ENCODE measurements around the gene OR5M11.
"Not testable (repeated sequence)": the region's sequence is repeated elsewhere in the genome, so short reads cannot be mapped to it uniquely, and the experiment has no call there.

OR5M11 gene

DNA sequence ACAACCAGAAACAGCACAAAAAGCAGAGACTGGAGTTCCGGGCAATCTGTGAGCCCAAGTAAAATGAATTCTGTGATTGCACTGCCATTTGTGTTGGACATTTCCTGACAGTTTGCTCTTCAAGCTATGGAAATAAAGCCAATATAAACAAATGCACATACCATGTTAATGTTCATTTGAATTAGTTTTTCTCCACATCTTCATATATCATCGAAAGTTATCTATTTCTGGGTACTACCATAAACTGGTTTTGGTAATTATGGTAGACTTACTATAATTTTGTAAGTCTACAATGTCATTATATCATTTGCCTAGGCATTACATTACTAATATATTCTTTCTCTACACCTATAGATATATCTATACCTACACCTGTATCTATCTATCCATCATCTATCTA lies at the start of gene OR5M11:
OR5M11 (minus strand) TSS at position 101 of the 400 bp plus-strand sequence; CDS start at position 101, 0 bp downstream.
- Histone ChIP-seq H4K20me1 (ENCODE audit: insufficient read depth, low read length) (no peaks in the 10 kb centered on the region), H3K4me3 (ENCODE audit: low read depth, low read length, poor library complexity, severe bottlenecking) (no peak within 1 kb of the TSS), H3K4me2 (ENCODE audit: low read length) (no peak within 1 kb of the TSS), H3K79me2 (ENCODE audit: insufficient read depth, low read length) (no peaks in the 10 kb centered on the region), H3K4me1 (ENCODE audit: insufficient read depth, low read length, severe bottlenecking) (no peaks in the 10 kb centered on the region), H3K9ac (ENCODE audit: low read length) (no peak within 1 kb of the TSS), H3K27me3 (ENCODE audit: insufficient read depth, low read length) (no peaks in the 10 kb centered on the region), H3F3A (ENCODE audit: insufficient read depth, low read length) (no peaks in the 10 kb centered on the region), H3K9me3 (ENCODE audit: low read length) (no peaks in the 10 kb centered on the region), H3K27ac (ENCODE audit: low read depth, low read length, poor library complexity, severe bottlenecking) (no peak within 1 kb of the TSS), H2AFZ (ENCODE audit: low read length) (no peak within 1 kb of the TSS), H3K36me3 (ENCODE audit: insufficient read depth, low read length) (no peaks in the 10 kb centered on the region), H3K9me2 (ENCODE audit: low read depth, low read length) (no peaks in the 10 kb centered on the region)
- TF ChIP-seq EZH2 (IDR thresholded peaks at IDR 0.05; ENCODE audit: borderline replicate concordance, low read length): no peak
- TF ChIP-seq, protein P1, sequence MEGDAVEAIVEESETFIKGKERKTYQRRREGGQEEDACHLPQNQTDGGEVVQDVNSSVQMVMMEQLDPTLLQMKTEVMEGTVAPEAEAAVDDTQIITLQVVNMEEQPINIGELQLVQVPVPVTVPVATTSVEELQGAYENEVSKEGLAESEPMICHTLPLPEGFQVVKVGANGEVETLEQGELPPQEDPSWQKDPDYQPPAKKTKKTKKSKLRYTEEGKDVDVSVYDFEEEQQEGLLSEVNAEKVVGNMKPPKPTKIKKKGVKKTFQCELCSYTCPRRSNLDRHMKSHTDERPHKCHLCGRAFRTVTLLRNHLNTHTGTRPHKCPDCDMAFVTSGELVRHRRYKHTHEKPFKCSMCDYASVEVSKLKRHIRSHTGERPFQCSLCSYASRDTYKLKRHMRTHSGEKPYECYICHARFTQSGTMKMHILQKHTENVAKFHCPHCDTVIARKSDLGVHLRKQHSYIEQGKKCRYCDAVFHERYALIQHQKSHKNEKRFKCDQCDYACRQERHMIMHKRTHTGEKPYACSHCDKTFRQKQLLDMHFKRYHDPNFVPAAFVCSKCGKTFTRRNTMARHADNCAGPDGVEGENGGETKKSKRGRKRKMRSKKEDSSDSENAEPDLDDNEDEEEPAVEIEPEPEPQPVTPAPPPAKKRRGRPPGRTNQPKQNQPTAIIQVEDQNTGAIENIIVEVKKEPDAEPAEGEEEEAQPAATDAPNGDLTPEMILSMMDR (IDR thresholded peaks at IDR 0.05; ENCODE audit: low read length): no peak

DNA sequence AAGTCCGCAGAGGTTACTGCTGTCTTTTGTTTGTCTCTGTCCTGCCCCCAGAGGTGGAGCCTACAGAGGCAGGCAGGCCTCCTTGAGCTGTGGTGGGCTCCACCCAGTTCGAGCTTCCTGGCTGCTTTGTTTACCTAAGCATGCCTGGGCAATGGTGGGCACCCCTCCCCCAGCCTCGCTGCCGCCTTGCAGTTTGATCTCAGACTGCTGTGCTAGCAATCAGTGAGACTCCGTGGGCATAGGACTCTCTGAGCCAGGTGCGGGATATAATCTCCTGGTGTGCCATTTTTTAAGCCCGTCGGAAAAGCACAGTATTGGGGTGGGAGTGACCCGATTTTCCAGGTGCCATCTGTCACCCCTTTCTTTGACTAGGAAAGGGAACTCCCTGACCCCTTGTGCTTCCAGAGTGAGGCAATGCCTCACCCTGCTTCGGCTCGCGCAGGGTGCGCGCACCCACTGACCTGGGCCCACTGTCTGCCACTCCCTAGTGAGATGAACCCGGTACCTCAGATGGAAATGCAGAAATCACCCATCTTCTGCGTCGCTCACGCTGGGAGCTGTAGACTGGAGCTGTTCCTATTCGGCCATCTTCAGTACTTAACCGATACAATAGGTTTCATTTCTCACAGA lies 49.1 kb upstream of the OR5M11 start:
- H3K27me3 ChIP-seq (ENCODE audit: insufficient read depth, low read length); H3K36me3 ChIP-seq (ENCODE audit: insufficient read depth, low read length); H3K4me1 ChIP-seq (ENCODE audit: insufficient read depth, low read length, severe bottlenecking); H3F3A ChIP-seq (ENCODE audit: insufficient read depth, low read length); H2AFZ ChIP-seq (ENCODE audit: low read length); H3K79me2 ChIP-seq (ENCODE audit: insufficient read depth, low read length); H3K9me2 ChIP-seq (ENCODE audit: low read depth, low read length); H4K20me1 ChIP-seq (ENCODE audit: insufficient read depth, low read length); H3K4me3 ChIP-seq (ENCODE audit: low read depth, low read length, poor library complexity, severe bottlenecking); H3K9ac ChIP-seq (ENCODE audit: low read length); H3K4me2 ChIP-seq (ENCODE audit: low read length); H3K27ac ChIP-seq (ENCODE audit: low read depth, low read length, poor library complexity, severe bottlenecking); H3K9me3 ChIP-seq (ENCODE audit: low read length): not testable (repeated sequence)

DNA sequence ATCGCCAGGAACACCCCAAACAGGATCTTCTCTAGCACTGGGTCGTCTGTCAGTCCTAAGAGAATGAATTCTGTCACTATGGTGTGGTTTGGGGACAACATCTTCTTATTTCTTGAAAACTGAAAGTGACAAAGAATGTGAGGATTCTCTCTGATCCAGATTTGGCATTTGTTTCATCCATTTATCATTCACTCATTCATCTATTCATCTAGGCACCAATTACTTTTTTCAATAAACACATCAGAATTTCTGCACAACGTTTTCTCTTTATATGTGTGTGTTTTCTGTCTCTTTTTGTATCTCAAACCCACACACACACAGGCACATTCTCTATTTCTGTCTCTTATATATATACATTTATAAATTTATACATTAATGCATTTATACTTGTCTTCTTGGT lies 34.6 kb upstream of the OR5M11 start, which contains the start of gene OR5M10:
OR5M10 (minus strand) TSS at position 101 of the 400 bp plus-strand sequence; CDS start at position 101, 0 bp downstream.
- Histone ChIP-seq H3K4me1 (ENCODE audit: insufficient read depth, low read length, severe bottlenecking) (no peaks in the 10 kb centered on the region), H3F3A (ENCODE audit: insufficient read depth, low read length) (no peaks in the 10 kb centered on the region), H3K9ac (ENCODE audit: low read length) (no peak within 1 kb of the TSS), H3K9me2 (ENCODE audit: low read depth, low read length) (no peaks in the 10 kb centered on the region), H3K27me3 (ENCODE audit: insufficient read depth, low read length) (no peaks in the 10 kb centered on the region), H3K4me3 (ENCODE audit: low read depth, low read length, poor library complexity, severe bottlenecking) (no peak within 1 kb of the TSS), H3K27ac (ENCODE audit: low read depth, low read length, poor library complexity, severe bottlenecking) (no peak within 1 kb of the TSS), H4K20me1 (ENCODE audit: insufficient read depth, low read length) (no peaks in the 10 kb centered on the region), H3K9me3 (ENCODE audit: low read length) (no peaks in the 10 kb centered on the region), H3K79me2 (ENCODE audit: insufficient read depth, low read length) (no peaks in the 10 kb centered on the region), H3K36me3 (ENCODE audit: insufficient read depth, low read length) (no peaks in the 10 kb centered on the region), H2AFZ (ENCODE audit: low read length) (no peak within 1 kb of the TSS), H3K4me2 (ENCODE audit: low read length) (no peak within 1 kb of the TSS)
- TF ChIP-seq, protein P1 (IDR thresholded peaks at IDR 0.05; ENCODE audit: low read length): no peak
- TF ChIP-seq EZH2 (IDR thresholded peaks at IDR 0.05; ENCODE audit: borderline replicate concordance, low read length): no peak

DNA sequence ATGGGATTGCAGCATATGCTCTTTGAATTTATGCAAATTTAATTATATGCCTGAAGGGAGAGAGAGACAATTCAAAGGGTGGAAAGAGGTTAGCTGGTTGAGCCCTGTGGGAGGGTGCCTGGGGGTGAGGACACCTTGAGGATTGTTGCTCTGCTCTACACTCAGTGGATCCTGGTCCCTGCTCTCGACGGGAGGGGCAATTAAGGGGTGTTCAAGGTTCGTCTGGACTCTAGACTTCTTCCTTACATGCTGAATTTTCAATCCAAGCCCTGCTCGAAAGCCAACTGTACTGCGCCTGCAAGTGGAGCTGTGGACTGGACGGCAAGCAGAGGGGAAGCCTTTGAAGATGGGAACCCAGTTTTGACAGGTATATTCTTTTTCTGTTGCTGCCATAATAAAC lies 15.5 kb upstream of the OR5M11 start:
- H3K9me3 ChIP-seq (ENCODE audit: low read length): no peaks in the 10 kb centered on the region
- H3K4me2 ChIP-seq (ENCODE audit: low read length): no peak overlapping the region
- no peak overlapping the region for H2AFZ ChIP-seq (ENCODE audit: low read length)
- H3K27ac ChIP-seq (ENCODE audit: low read depth, low read length, poor library complexity, severe bottlenecking): no peak overlapping the region
- no peak overlapping the region for H3K4me3 ChIP-seq (ENCODE audit: low read depth, low read length, poor library complexity, severe bottlenecking)
- no peaks in the 10 kb centered on the region for H3K79me2 ChIP-seq (ENCODE audit: insufficient read depth, low read length)
- H3F3A ChIP-seq (ENCODE audit: insufficient read depth, low read length): no peaks in the 10 kb centered on the region
- H3K9me2 ChIP-seq (ENCODE audit: low read depth, low read length): no peaks in the 10 kb centered on the region
- no peaks in the 10 kb centered on the region for H3K4me1 ChIP-seq (ENCODE audit: insufficient read depth, low read length, severe bottlenecking)
- H3K9ac ChIP-seq (ENCODE audit: low read length): no peak overlapping the region
- H3K27me3 ChIP-seq (ENCODE audit: insufficient read depth, low read length): no peaks in the 10 kb centered on the region
- no peaks in the 10 kb centered on the region for H3K36me3 ChIP-seq (ENCODE audit: insufficient read depth, low read length)
- TF ChIP-seq, protein P1 (IDR thresholded peaks at IDR 0.05; ENCODE audit: low read length): no peak
- TF ChIP-seq EZH2 (IDR thresholded peaks at IDR 0.05; ENCODE audit: borderline replicate concordance, low read length): no peak
- H4K20me1 ChIP-seq (ENCODE audit: insufficient read depth, low read length): no peaks in the 10 kb centered on the region

DNA sequence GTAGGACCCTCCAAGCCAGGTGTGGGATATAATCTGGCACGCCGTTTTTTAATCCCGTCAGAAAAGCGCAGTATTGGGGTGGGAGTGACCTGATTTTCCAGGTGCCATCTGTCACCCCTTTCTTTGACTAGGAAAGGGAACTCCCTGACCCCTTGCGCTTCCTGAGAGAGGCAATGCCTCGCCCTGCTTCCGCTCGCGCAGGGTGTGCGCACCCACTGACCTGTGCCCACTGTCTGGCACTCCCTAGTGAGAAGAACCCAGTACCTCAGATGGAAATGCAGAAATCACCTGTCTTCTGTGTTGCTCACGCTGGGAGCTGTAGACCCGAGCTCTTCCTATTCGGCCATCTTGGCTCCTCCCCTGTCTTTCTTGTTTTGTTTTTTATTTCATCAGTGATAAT lies 11.6 kb upstream of the OR5M11 start:
- H3K9me2 ChIP-seq (ENCODE audit: low read depth, low read length); H4K20me1 ChIP-seq (ENCODE audit: insufficient read depth, low read length); H3K4me1 ChIP-seq (ENCODE audit: insufficient read depth, low read length, severe bottlenecking); H3K9ac ChIP-seq (ENCODE audit: low read length); H3K4me3 ChIP-seq (ENCODE audit: low read depth, low read length, poor library complexity, severe bottlenecking); H3K79me2 ChIP-seq (ENCODE audit: insufficient read depth, low read length); H2AFZ ChIP-seq (ENCODE audit: low read length); H3K9me3 ChIP-seq (ENCODE audit: low read length); H3K36me3 ChIP-seq (ENCODE audit: insufficient read depth, low read length); H3F3A ChIP-seq (ENCODE audit: insufficient read depth, low read length); H3K27me3 ChIP-seq (ENCODE audit: insufficient read depth, low read length); H3K27ac ChIP-seq (ENCODE audit: low read depth, low read length, poor library complexity, severe bottlenecking); H3K4me2 ChIP-seq (ENCODE audit: low read length): not testable (repeated sequence)
